ENCODE data around the gene ZFAND6. TPM values are rescaled to one million over a fixed set of nuclear protein-coding genes. Genes with fewer than 3 reads are reported as not detected.
"Not testable (repeated sequence)": the region's sequence is repeated elsewhere in the genome, so short reads cannot be mapped to it uniquely, and the experiment has no call there.

ZFAND6 gene
- total RNA-seq = 100 to 1,000 TPM in 1 of 4 donors, 10 to 100 TPM in 3; 71.1 to 102 (median 82.5) TPM

GRCh38 chr15:80058851-80059785, at the start of gene ZFAND6:
TSS of gene ZFAND6 (plus strand) at chr15:80059676. CDS start at chr15:80120345, 60,669 bp downstream.
- H3K27ac ChIP-seq = peak within 1 kb of the TSS; percentile 93 to 99 (median 98)
- peaks cover 0 to 4% (median 0%) of the 10 kb centered on the region in 4 donors for H3K27me3 ChIP-seq
- H3K4me1 ChIP-seq = peaks cover 8 to 41% (median 22%) of the 10 kb centered on the region in 3 donors
- H3K9me3 ChIP-seq = no peaks in the 10 kb centered on the region
- no peaks in the 10 kb centered on the region for H3K36me3 ChIP-seq
- 0 to 1% methylated on average over 13 to 18 of the region's 74 CpGs for WGBS, 2 donors
- DNase-seq = peak; percentile 71
- intact Hi-C loops (cut with DNase I) = no loop called here
- H3K4me3 ChIP-seq = peak within 1 kb of the TSS; percentile 72 to 97 (median 85)
- TF ChIP-seq POLR2A (IDR thresholded peaks at IDR 0.05) (peak in 3 of 4 donors; percentile 84 to 94 (median 90)), CTCF (IDR thresholded peaks at IDR 0.05) (no peak)

GRCh38 chr15:80010131-80010673, 49.3 kb upstream of the ZFAND6 start:
- H3K27me3 ChIP-seq = no peaks in the 10 kb centered on the region
- no peak overlapping the region for H3K27ac ChIP-seq
- no peaks in the 10 kb centered on the region for H3K9me3 ChIP-seq
- no peak overlapping the region for H3K4me3 ChIP-seq
- DNase-seq = no peak
- intact Hi-C loops (cut with DNase I) = no loop called here
- WGBS, 2 donors = 49 to 65% methylated on average over 2 to 3 of the region's 6 CpGs
- H3K4me1 ChIP-seq = peaks cover 0 to 4% (median 0%) of the 10 kb centered on the region in 3 donors
- no peak for TF ChIP-seq POLR2A (IDR thresholded peaks at IDR 0.05)
- TF ChIP-seq CTCF (IDR thresholded peaks at IDR 0.05) = no peak
- no peaks in the 10 kb centered on the region for H3K36me3 ChIP-seq

- WGBS, 2 donors = 65 to 72% methylated on average over 9 of the region's 9 CpGs
- H3K27me3 ChIP-seq; intact Hi-C loops (cut with DNase I); H3K27ac ChIP-seq; H3K9me3 ChIP-seq; DNase-seq; H3K4me1 ChIP-seq; H3K4me3 ChIP-seq; H3K36me3 ChIP-seq: not testable (repeated sequence)
Measured at GRCh38 chr15:80011041-80011523, 48.4 kb upstream of the ZFAND6 start.

GRCh38 chr15:80011596-80011995, 47.9 kb upstream of the ZFAND6 start:
- DNase-seq = no peak
- Histone ChIP-seq H3K36me3 (no peaks in the 10 kb centered on the region), H3K4me3 (no peak overlapping the region), H3K27me3 (no peaks in the 10 kb centered on the region), H3K4me1 (peaks cover 0 to 4% (median 0%) of the 10 kb centered on the region in 3 donors), H3K9me3 (no peaks in the 10 kb centered on the region), H3K27ac (no peak overlapping the region)
- TF ChIP-seq POLR2A (IDR thresholded peaks at IDR 0.05) = no peak
- TF ChIP-seq CTCF (IDR thresholded peaks at IDR 0.05) = no peak
- intact Hi-C loops (cut with DNase I) = no loop called here
- WGBS, 2 donors = 49 to 52% methylated on average over 3 of the region's 3 CpGs

- H3K27me3 ChIP-seq = no peaks in the 10 kb centered on the region
- H3K36me3 ChIP-seq = no peaks in the 10 kb centered on the region
- 71 to 74% methylated on average over 6 of the region's 6 CpGs for WGBS, 2 donors
- H3K4me1 ChIP-seq = peaks cover 0 to 4% (median 0%) of the 10 kb centered on the region in 3 donors
- no peak for TF ChIP-seq CTCF (IDR thresholded peaks at IDR 0.05)
- TF ChIP-seq POLR2A (IDR thresholded peaks at IDR 0.05) = no peak
- no peak for DNase-seq
- intact Hi-C loops (cut with DNase I) = no loop called here
- H3K9me3 ChIP-seq = no peaks in the 10 kb centered on the region
- H3K27ac ChIP-seq = no peak overlapping the region
- no peak overlapping the region for H3K4me3 ChIP-seq
Measured at GRCh38 chr15:80012060-80012726, 47.3 kb upstream of the ZFAND6 start.

GRCh38 chr15:80014186-80014585, 45.3 kb upstream of the ZFAND6 start:
- DNase-seq, H3K36me3 ChIP-seq: not testable (repeated sequence)
- 93 to 96% methylated on average over 5 to 7 of the region's 7 CpGs for WGBS, 2 donors

More at GRCh38 chr15:80014186-80014585, 45.3 kb upstream of the ZFAND6 start:
- H3K9me3 ChIP-seq; H3K4me1 ChIP-seq; intact Hi-C loops (cut with DNase I); H3K27me3 ChIP-seq; H3K4me3 ChIP-seq; H3K27ac ChIP-seq: not testable (repeated sequence)

All from esophagus squamous epithelium (tissue), 5 donors.